ENCODE measurements around the gene RAB8B. TPM values are rescaled to one million over a fixed set of nuclear protein-coding genes. Genes with fewer than 3 reads are reported as not detected.

The RAB8B gene
- total RNA-seq, 2 experiments from 2014 or later: 109 to 119 TPM

DNA sequence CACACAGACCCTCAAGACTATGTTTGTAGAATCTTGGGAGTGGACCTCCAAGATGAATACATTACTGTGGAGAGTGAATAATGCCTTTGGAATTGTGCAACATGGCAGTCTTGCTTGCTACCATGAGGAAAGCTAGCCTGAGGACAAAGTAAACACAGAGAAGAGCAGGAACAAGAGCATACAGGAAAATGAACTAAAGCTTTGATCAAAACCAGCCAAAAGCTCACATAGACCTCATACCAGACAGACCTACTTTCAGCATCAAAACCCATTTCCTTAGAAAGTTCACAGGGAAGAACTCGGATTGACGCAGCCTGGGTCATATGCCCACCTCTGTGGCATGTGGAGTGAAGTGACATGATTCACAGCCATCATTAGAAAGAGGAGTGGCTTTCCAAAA is 3.3 kb upstream of the RAB8B start:
- no peak for DNase-seq
- Mint-ChIP-seq H3K27me3 (no peaks in the 10 kb centered on the region), H3K9me3 (no peaks in the 10 kb centered on the region), H3K4me3 (no peak overlapping the region), H3K27ac (no peak overlapping the region), H3K4me1 (ENCODE audit: low read depth) (peaks cover 17% of the 10 kb centered on the region), H3K36me3 (peaks cover 3% of the 10 kb centered on the region)
- intact Hi-C loops (cut with micrococcal nuclease): loop anchor here (10.0 kb wide), 1 partner anchor 909 kb away; the partner anchor contains the start of genes CIAO2A and SNX1
- CTCF ChIA-PET: interaction anchor here (1.7 kb wide), 1 partner anchor 8 kb away, joined by 4 read pairs; no protein-coding TSS in a partner anchor
- POLR2A ChIA-PET: no interaction called here

DNA sequence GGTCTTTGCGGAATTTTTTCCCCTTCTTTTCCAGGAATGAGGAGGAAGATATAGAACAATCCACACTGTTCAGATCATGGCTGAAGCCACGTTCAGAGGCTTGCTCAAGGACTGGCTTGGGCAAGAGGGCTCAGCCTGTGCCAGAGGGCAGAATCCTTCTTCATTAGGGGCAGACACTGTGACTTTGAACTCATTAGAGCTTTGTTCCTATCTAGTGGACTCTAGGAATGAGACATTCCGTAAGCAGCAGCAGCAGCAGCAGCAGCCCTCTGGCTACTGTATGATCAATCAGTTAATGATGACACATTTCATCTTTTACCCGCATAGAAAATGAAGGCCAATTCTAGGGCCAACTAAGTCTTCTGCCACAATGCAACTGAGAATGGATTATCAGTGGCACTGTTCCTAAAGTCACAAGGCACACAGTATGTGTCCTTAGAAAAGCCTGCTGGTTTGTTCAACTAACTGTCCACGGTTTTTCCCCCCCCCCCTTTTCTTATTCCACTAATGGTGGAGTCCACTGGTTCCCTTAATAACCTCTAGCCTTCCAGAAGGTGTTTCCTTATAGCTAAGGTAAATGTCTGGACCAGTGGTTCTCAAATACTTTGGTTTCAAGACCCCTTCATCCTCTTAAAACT is 1.7 kb upstream of the RAB8B start:
- Mint-ChIP-seq H3K36me3 (peaks cover 3% of the 10 kb centered on the region), H3K4me3 (no peak overlapping the region), H3K27me3 (no peaks in the 10 kb centered on the region), H3K9me3 (no peaks in the 10 kb centered on the region), H3K4me1 (ENCODE audit: low read depth) (peaks cover 31% of the 10 kb centered on the region), H3K27ac (no peak overlapping the region)
- CTCF ChIA-PET: no interaction called here
- no peak for DNase-seq
- POLR2A ChIA-PET: no interaction called here
- intact Hi-C loops (cut with micrococcal nuclease): loop anchor here (1.0 to 10.0 kb wide), 4 partner anchors 10 to 907 kb away; partner anchors contain the start of genes CIAO2A, RPS27L and SNX1

DNA sequence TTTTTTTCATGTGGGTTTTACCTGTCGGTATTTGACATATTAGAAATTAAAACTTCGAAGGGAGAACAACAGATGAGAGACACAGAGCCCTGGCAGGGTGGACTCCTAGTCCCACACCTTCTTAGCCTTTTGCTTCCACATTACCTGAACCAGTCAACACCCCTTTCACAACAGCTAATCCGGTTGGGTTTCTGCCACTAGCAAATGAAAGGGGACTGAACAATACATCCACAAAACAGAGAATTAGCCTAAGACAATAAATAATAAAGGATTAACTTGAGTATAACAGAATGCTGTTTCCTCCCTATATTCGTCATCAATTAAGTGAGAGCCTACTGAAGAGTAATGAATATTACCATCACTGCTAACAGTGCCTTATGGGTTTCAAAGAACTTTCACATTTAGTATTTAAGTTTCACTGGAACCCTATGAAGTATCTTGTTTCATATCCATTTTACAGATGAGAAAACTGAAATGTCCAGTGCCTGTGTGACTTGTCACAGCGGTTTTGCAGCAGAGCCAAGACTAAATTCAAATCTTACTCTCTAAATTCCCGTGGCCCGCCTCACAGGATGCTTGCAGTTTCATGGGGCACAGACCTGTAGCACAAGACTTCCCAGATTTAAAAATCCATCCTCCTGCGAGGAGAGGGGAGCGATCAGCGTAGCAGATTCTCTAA is 1.0 kb upstream of the RAB8B start:
- H3K4me3 Mint-ChIP-seq: peak overlapping the region; percentile 93
- POLR2A ChIA-PET: interaction anchor here (1.0 to 1.4 kb wide), 2 partner anchors 9 to 11 kb away, joined by 3 read pairs; no protein-coding TSS in a partner anchor
- CTCF ChIA-PET: interaction anchor here (1.1 kb wide), 1 partner anchor 50 kb away, joined by 3 read pairs; no protein-coding TSS in a partner anchor
- H3K27ac Mint-ChIP-seq: peak overlapping the region; percentile 94
- H3K9me3 Mint-ChIP-seq: no peaks in the 10 kb centered on the region
- peaks cover 38% of the 10 kb centered on the region for H3K4me1 Mint-ChIP-seq (ENCODE audit: low read depth)
- intact Hi-C loops (cut with micrococcal nuclease): loop anchor here (1.0 to 10.0 kb wide), 4 partner anchors 11 to 906 kb away; partner anchors contain the start of genes CIAO2A, RPS27L and SNX1
- no peaks in the 10 kb centered on the region for H3K27me3 Mint-ChIP-seq
- DNase-seq: peak; percentile 67
- H3K36me3 Mint-ChIP-seq: peaks cover 4% of the 10 kb centered on the region

GRCh38 chr15:63189941-63190768 is 749 bp downstream of the RAB8B start:
- Mint-ChIP-seq H3K9me3 (no peaks in the 10 kb centered on the region), H3K27me3 (no peaks in the 10 kb centered on the region), H3K4me1 (ENCODE audit: low read depth) (peaks cover 53% of the 10 kb centered on the region), H3K4me3 (peak overlapping the region; percentile 93), H3K36me3 (peaks cover 7% of the 10 kb centered on the region), H3K27ac (peak overlapping the region; percentile 92)
- DNase-seq: no peak
- ChIA-PET POLR2A (interaction anchor here (1.4 to 8.8 kb wide), 5 partner anchors 8 to 42 kb away, joined by 3 to 104 read pairs (median 15); partner anchors contain the start of gene RPS27L), CTCF (interaction anchor here (0.6 to 1.6 kb wide), 3 partner anchors 27 to 42 kb away, joined by 3 to 6 read pairs (median 3); no protein-coding TSS in a partner anchor)
- intact Hi-C loops (cut with micrococcal nuclease): loop anchor here (2.0 to 10.0 kb wide), 4 partner anchors 67 to 905 kb away; partner anchors contain the start of genes CIAO2A, SNX1 and USP3

DNA sequence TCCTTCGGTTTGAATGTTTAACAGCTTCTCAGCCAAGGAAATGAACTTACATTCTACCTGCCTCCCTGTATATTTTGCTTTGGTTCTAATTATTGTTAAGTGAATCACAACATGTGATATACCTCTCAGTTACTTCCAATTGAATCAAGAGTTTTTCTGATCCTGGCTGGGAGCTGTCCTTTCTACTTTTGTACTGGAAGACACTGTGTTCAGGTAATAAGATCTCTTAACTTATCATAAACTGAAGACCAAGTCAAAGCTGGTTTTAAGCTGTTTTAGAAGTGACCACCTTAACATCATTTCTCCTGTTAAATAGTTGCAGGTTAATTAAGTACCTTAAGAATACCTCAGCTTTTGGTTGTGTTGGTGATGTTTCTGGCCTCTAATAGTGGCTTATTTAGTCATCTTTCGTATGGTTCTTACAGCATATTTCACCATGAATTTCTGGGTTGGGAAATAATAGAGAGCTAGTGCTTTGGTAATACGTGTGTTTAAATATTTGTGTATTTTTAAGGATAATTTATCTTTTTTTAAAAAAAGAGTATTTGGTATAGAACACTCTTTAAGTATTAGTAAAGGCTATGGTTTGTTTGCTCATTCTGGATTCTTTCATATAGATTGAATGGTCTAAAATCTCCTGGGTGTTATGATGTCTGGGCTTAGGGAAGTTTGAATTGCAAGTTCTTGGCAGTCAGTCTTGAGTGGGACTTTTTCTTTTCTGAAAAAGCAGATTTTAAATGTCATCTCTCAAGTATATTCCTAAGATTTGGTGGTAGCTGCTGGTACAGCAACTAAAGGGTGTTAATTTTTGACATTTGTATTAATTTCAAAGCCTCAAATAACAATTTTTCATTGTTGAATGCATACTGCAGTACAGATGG is 1.6 kb downstream of the RAB8B start:
- peak overlapping the region; percentile 92 for H3K27ac Mint-ChIP-seq
- ChIA-PET POLR2A (interaction anchor here (0.9 to 8.8 kb wide), 9 partner anchors 12 to 87 kb away, joined by 3 to 104 read pairs (median 15); partner anchors contain the start of gene RPS27L), CTCF (interaction anchor here (0.6 to 2.0 kb wide), 7 partner anchors 20 to 296 kb away, joined by 3 to 11 read pairs (median 6); partner anchors contain the start of gene RPS27L)
- peak overlapping the region; percentile 93 for H3K4me3 Mint-ChIP-seq
- intact Hi-C loops (cut with micrococcal nuclease): loop anchor here (5.0 kb wide), 2 partner anchors 291 to 311 kb away; partner anchors contain the start of gene USP3
- H3K9me3 Mint-ChIP-seq: no peaks in the 10 kb centered on the region
- no peak for DNase-seq
- peaks cover 12% of the 10 kb centered on the region for H3K36me3 Mint-ChIP-seq
- no peaks in the 10 kb centered on the region for H3K27me3 Mint-ChIP-seq
- H3K4me1 Mint-ChIP-seq (ENCODE audit: low read depth): peaks cover 61% of the 10 kb centered on the region

DNA sequence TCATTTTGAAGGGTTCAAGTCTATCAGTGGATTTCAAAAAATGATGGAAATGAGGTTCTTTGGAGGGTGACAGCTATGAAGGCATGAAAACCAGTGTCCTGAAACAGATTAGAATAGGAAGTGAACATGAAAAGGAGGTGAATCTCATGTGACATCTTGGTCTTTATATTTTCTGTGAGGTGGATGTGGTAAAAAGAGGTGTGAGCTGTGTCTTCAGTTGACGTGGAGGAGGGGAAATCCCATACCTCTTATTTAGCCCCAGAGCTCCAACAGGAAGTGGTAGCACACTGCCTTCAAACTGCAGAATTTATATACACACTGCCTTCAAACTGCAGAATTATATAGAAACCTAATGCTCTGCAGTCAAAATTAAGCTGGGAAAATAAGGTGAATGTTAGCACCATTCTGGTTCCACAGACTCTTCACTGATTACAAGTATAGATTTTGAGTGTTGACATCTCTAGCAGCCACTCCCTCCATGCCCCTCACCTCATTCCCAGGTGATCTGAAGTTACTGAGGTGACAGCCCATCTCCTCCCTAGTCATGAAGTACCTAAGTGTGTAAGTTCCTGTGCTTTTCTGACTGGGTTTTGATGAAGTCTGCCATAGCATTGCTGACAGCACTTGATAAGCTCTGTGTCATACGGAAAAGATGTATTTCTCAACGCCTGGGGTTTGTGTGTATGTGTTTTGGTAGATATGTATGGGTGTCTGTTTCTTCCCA is 2.7 kb downstream of the RAB8B start:
- Mint-ChIP-seq H3K4me1 (ENCODE audit: low read depth) (peaks cover 70% of the 10 kb centered on the region), H3K36me3 (peaks cover 12% of the 10 kb centered on the region), H3K9me3 (no peaks in the 10 kb centered on the region), H3K27me3 (no peaks in the 10 kb centered on the region), H3K4me3 (peak overlapping the region; percentile 93), H3K27ac (peak overlapping the region; percentile 92)
- DNase-seq: peak; percentile 64
- ChIA-PET CTCF (interaction anchor here (0.9 to 2.0 kb wide), 10 partner anchors 15 to 295 kb away, joined by 3 to 11 read pairs (median 6); partner anchors contain the start of gene RPS27L), POLR2A (interaction anchor here (0.6 to 8.8 kb wide), 12 partner anchors 11 to 444 kb away, joined by 3 to 104 read pairs (median 6); partner anchors contain the start of gene RPS27L)
- intact Hi-C loops (cut with micrococcal nuclease): loop anchor here (1.0 to 5.0 kb wide), 10 partner anchors 11 to 310 kb away; partner anchors contain the start of genes APH1B, RPS27L and USP3

DNA sequence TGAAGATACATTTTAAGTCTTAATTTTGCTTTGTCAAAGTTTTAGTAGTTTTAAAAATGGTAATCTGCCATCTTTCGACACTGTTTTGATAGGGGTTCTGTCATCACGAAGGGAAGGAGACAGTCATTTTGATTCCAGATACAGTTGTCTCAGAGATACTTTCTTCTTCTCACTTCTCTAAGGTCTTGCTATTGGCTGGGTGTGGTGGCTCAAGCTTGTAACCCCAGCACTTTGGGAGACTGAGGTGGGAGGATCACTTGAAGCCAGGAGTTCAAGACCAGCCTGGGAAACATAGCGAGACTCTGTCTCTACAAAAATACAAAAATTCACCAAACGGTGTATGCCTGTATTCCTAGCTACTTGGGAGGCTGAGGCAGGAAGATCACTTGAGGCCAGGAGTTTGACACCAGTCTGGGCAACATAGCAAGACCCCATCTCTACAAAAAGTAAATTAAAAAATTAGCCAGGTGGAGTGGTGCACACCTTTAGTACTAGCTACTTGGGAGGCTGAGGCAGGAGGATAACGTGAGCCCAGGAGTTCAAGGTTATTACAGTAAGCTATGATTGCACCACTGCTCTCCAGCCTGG is 3.3 kb downstream of the RAB8B start:
- Mint-ChIP-seq H3K36me3 (peaks cover 17% of the 10 kb centered on the region), H3K4me3 (peak overlapping the region; percentile 93), H3K27ac (peak overlapping the region; percentile 92), H3K9me3 (no peaks in the 10 kb centered on the region), H3K4me1 (ENCODE audit: low read depth) (peaks cover 72% of the 10 kb centered on the region), H3K27me3 (no peaks in the 10 kb centered on the region)
- ChIA-PET POLR2A (interaction anchor here (0.6 to 8.8 kb wide), 8 partner anchors 10 to 444 kb away, joined by 3 to 104 read pairs (median 11); no protein-coding TSS in a partner anchor), CTCF (interaction anchor here (0.9 to 2.0 kb wide), 7 partner anchors 15 to 295 kb away, joined by 3 to 11 read pairs (median 3); no protein-coding TSS in a partner anchor)
- intact Hi-C loops (cut with micrococcal nuclease): loop anchor here (1.0 to 5.0 kb wide), 10 partner anchors 11 to 310 kb away; partner anchors contain the start of genes APH1B, RPS27L and USP3
- DNase-seq: peak; percentile 65

GRCh38 chr15:63194302-63194701 is 4.9 kb downstream of the RAB8B start:
- H3K36me3 Mint-ChIP-seq: peaks cover 20% of the 10 kb centered on the region
- intact Hi-C loops (cut with micrococcal nuclease): loop anchor here (5.0 kb wide), 2 partner anchors 288 to 308 kb away; partner anchors contain the start of gene USP3
- DNase-seq: no peak

GRCh38 chr15:63194880-63195568 is 5.6 kb downstream of the RAB8B start:
- H3K27ac Mint-ChIP-seq: peak overlapping the region; percentile 68
- no peaks in the 10 kb centered on the region for H3K27me3 Mint-ChIP-seq
- H3K9me3 Mint-ChIP-seq: no peaks in the 10 kb centered on the region
- H3K36me3 Mint-ChIP-seq: peaks cover 21% of the 10 kb centered on the region
- intact Hi-C loops (cut with micrococcal nuclease): loop anchor here (5.0 kb wide), 2 partner anchors 287 to 307 kb away; partner anchors contain the start of gene USP3
- CTCF ChIA-PET: interaction anchor here (0.5 to 1.8 kb wide), 5 partner anchors 18 to 147 kb away, joined by 3 to 7 read pairs (median 5); no protein-coding TSS in a partner anchor
- POLR2A ChIA-PET: interaction anchor here (0.6 to 8.8 kb wide), 8 partner anchors 8 to 1687 kb away, joined by 3 to 104 read pairs (median 4); partner anchors contain the start of genes APH1B and RPS27L
- peaks cover 81% of the 10 kb centered on the region for H3K4me1 Mint-ChIP-seq (ENCODE audit: low read depth)
- no peak for DNase-seq
- peak overlapping the region; percentile 22 for H3K4me3 Mint-ChIP-seq

More at GRCh38 chr15:63194302-63194701, 4.9 kb downstream of the RAB8B start:
- POLR2A ChIA-PET: interaction anchor here (0.6 to 8.8 kb wide), 7 partner anchors 8 to 1688 kb away, joined by 3 to 104 read pairs (median 4); partner anchors contain the start of gene RPS27L
- Mint-ChIP-seq H3K27me3 (no peaks in the 10 kb centered on the region), H3K9me3 (no peaks in the 10 kb centered on the region), H3K4me3 (peak overlapping the region; percentile 93), H3K4me1 (ENCODE audit: low read depth) (peaks cover 74% of the 10 kb centered on the region), H3K27ac (peak overlapping the region; percentile 77)
- CTCF ChIA-PET: interaction anchor here (0.6 to 1.6 kb wide), 4 partner anchors 17 to 38 kb away, joined by 3 to 6 read pairs (median 4); no protein-coding TSS in a partner anchor
